Activated CD8-positive, alpha-beta T cell treated with anti-CD3 and anti-CD28 coated beads for 36 hours (primary cell): ENCODE data around the gene VRK3. TPM values are rescaled to one million over a fixed set of nuclear protein-coding genes. Genes with fewer than 3 reads are reported as not detected.
A peak's percentile ranks its signal among the peaks of the same experiment; 100 is the strongest.

Experiments
- ATAC-seq: fragments of 200-7000 bp; cut with Tn5 transposase; one replicate; pipeline ENCODE4 v1.10.0; 2021; ENCODE audit warnings: mild to moderate bottlenecking, moderate library complexity
- CTCF ChIA-PET: fragments of 350-600 bp; sonication (Branson Sonifier 250); formaldehyde crosslinking; loops from one replicate; lab custom pipeline; 2021; ENCODE audit warnings: antibody characterized with exemption; lab: Charles Lee
- POLR2A ChIA-PET: fragments of 350-600 bp; sonication (Branson Sonifier 250); formaldehyde crosslinking; loops from one replicate; lab custom pipeline; 2021; ENCODE audit warnings: antibody characterized with exemption; lab: Charles Lee
- DNase-seq: peaks from one replicate; pipeline ENCODE4 v3.0.0-alpha.2; 2020
- H3K27ac Mint-ChIP-seq: one replicate; pipeline ENCODE4 v1.8.0; 2021; ENCODE audit warnings: mild to moderate bottlenecking, mixed read lengths
- H3K27me3 Mint-ChIP-seq: one replicate; pipeline ENCODE4 v1.8.0; 2021; ENCODE audit warnings: mixed read lengths
- H3K36me3 Mint-ChIP-seq: one replicate; pipeline ENCODE4 v1.8.0; 2021; ENCODE audit warnings: low read depth, mixed read lengths
- H3K4me1 Mint-ChIP-seq: one replicate; pipeline ENCODE4 v1.8.0; 2021; ENCODE audit warnings: low read depth, mixed read lengths
- H3K4me3 Mint-ChIP-seq: one replicate; pipeline ENCODE4 v1.8.0; 2021; ENCODE audit warnings: mild to moderate bottlenecking, moderate library complexity, mixed read lengths
- H3K9me3 Mint-ChIP-seq: one replicate; pipeline ENCODE4 v1.8.0; 2021; ENCODE audit warnings: mixed read lengths
- intact Hi-C: fragments of 100-400 bp; cut with micrococcal nuclease; formaldehyde crosslinking; loops from one replicate; pipeline ENCODE4 v1.10.0; 2022
- total RNA-seq, 2 experiments: library from RNA; stranded (reverse); gene quantifications; one replicate each; pipeline ENCODE4 v1.2.3, GENCODE V29; 2021
- TF ChIP-seq, protein P1 (sequence below): fragments of 200-600 bp; IDR thresholded peaks from one replicate; pipeline ENCODE4 v1.8.0; 2022; ENCODE audit warnings: antibody characterized with exemption, mild to moderate bottlenecking

The VRK3 gene
- total RNA-seq, 2 experiments from 2014 or later = 37.4 to 38.0 TPM

- H3K4me1 Mint-ChIP-seq = peaks cover 12% of the 10 kb centered on the region
- H3K36me3 Mint-ChIP-seq = peaks cover 28% of the 10 kb centered on the region
- DNase-seq (peak; percentile 48), ATAC-seq (peak; percentile 82)
- TF ChIP-seq, protein P1, sequence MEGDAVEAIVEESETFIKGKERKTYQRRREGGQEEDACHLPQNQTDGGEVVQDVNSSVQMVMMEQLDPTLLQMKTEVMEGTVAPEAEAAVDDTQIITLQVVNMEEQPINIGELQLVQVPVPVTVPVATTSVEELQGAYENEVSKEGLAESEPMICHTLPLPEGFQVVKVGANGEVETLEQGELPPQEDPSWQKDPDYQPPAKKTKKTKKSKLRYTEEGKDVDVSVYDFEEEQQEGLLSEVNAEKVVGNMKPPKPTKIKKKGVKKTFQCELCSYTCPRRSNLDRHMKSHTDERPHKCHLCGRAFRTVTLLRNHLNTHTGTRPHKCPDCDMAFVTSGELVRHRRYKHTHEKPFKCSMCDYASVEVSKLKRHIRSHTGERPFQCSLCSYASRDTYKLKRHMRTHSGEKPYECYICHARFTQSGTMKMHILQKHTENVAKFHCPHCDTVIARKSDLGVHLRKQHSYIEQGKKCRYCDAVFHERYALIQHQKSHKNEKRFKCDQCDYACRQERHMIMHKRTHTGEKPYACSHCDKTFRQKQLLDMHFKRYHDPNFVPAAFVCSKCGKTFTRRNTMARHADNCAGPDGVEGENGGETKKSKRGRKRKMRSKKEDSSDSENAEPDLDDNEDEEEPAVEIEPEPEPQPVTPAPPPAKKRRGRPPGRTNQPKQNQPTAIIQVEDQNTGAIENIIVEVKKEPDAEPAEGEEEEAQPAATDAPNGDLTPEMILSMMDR = no peak
- no peak overlapping the region for H3K4me3 Mint-ChIP-seq
- CTCF ChIA-PET = interaction anchor here (1.1 kb wide), 2 partner anchors 14 to 60 kb away, joined by 3 to 4 read pairs; no protein-coding TSS in a partner anchor
- POLR2A ChIA-PET = no interaction called here
- intact Hi-C loops = no loop called here
- H3K27ac Mint-ChIP-seq = no peak overlapping the region
- H3K27me3 Mint-ChIP-seq = no peaks in the 10 kb centered on the region
- no peaks in the 10 kb centered on the region for H3K9me3 Mint-ChIP-seq
These were observed 27.5 kb downstream of the VRK3 start for GRCh38 chr19:49997709-49998108.

DNA sequence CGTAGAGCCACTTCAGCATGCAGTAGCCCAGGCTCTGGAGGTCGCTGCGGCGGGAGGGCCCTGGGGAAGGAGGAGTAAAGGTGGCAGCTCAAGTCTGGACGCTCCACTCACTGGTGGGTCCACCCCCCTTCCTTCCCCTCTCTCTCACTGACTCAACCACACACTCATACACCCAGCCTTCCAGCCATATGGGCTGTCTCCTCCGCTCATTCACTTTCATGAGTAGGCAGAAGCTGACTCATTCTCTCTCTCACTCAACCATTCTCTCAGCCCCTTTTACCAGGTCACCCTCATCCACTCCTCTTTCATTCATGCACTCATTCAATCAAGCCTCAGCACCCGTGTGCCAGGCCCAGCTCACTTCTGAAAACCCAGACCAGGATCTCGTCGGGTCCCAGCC, 36.7 kb downstream of the VRK3 start:
- H3K36me3 Mint-ChIP-seq = peaks cover 21% of the 10 kb centered on the region
- TF ChIP-seq, protein P1 = no peak
- ChIA-PET POLR2A (interaction anchor here (0.6 to 2.0 kb wide), 5 partner anchors 10 to 501 kb away, joined by 3 to 4 read pairs (median 3); partner anchors contain the start of genes FUZ and VRK3), CTCF (interaction anchor here (1.0 kb wide), 1 partner anchor 51 kb away, joined by 3 read pairs; no protein-coding TSS in a partner anchor)
- H3K4me1 Mint-ChIP-seq = peaks cover 14% of the 10 kb centered on the region
- no peak overlapping the region for H3K4me3 Mint-ChIP-seq
- H3K27me3 Mint-ChIP-seq = no peaks in the 10 kb centered on the region
- peak; percentile 38 for ATAC-seq
- no peaks in the 10 kb centered on the region for H3K9me3 Mint-ChIP-seq
- intact Hi-C loops = no loop called here
- DNase-seq = peak; percentile 22
- H3K27ac Mint-ChIP-seq = no peak overlapping the region

DNA sequence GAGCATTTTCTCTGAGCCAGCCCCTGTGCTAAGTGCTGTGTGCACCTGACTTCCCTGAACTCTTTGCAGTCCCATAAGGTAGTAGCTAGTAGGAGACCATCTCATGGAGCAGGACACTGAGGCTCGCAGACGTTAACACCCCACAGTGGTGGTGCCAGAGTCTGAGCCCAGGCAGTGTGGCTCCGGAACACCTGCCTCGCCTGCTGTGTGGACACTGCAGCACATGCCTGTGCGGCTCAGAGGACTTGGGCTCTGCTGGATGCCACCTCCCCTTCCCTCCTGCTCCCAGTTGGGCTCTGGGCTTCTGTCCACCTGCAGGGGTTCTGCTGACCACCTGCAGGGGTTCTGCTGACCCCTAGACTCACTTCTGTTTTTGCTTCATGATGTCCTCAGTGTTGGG, 37.2 kb downstream of the VRK3 start:
- no peak for DNase-seq
- Mint-ChIP-seq H3K36me3 (peaks cover 20% of the 10 kb centered on the region), H3K27ac (no peak overlapping the region), H3K4me1 (peaks cover 14% of the 10 kb centered on the region), H3K9me3 (no peaks in the 10 kb centered on the region), H3K27me3 (no peaks in the 10 kb centered on the region), H3K4me3 (no peak overlapping the region)
- intact Hi-C loops = no loop called here
- TF ChIP-seq, protein P1 = no peak
- POLR2A ChIA-PET = interaction anchor here (0.9 to 2.0 kb wide), 5 partner anchors 10 to 175 kb away, joined by 3 to 4 read pairs (median 3); partner anchors contain the start of genes FUZ and VRK3
- CTCF ChIA-PET = interaction anchor here (1.0 to 1.2 kb wide), 2 partner anchors 10 to 50 kb away, joined by 3 read pairs; no protein-coding TSS in a partner anchor
- ATAC-seq = no peak

GRCh38 chr19:49987159-49987698, 37.9 kb downstream of the VRK3 start:
- no peak overlapping the region for H3K27ac Mint-ChIP-seq
- no peaks in the 10 kb centered on the region for H3K9me3 Mint-ChIP-seq
- POLR2A ChIA-PET = interaction anchor here (0.9 to 2.0 kb wide), 5 partner anchors 38 to 63 kb away, joined by 3 to 4 read pairs (median 4); partner anchors contain the start of gene VRK3

More at GRCh38 chr19:49987159-49987698, 37.9 kb downstream of the VRK3 start:
- TF ChIP-seq, protein P1 = no peak
- Mint-ChIP-seq H3K27me3 (no peaks in the 10 kb centered on the region), H3K4me3 (no peak overlapping the region), H3K36me3 (peaks cover 20% of the 10 kb centered on the region), H3K4me1 (peaks cover 14% of the 10 kb centered on the region)
- ATAC-seq (peak; percentile 81), DNase-seq (peak; percentile 93)
- CTCF ChIA-PET = interaction anchor here (1.0 to 5.1 kb wide), 4 partner anchors 9 to 82 kb away, joined by 3 to 55 read pairs (median 4); no protein-coding TSS in a partner anchor
- intact Hi-C loops = no loop called here
